Fibroblast of the conjunctiva (primary cell): ENCODE measurements around the gene ATP5PB.

ENCODE experiments used
- DNase-seq: peaks from one replicate; pipeline ENCODE4 v3.0.0-alpha.2; 2010; ENCODE audit warnings: low read depth

ATP5PB gene

DNA sequence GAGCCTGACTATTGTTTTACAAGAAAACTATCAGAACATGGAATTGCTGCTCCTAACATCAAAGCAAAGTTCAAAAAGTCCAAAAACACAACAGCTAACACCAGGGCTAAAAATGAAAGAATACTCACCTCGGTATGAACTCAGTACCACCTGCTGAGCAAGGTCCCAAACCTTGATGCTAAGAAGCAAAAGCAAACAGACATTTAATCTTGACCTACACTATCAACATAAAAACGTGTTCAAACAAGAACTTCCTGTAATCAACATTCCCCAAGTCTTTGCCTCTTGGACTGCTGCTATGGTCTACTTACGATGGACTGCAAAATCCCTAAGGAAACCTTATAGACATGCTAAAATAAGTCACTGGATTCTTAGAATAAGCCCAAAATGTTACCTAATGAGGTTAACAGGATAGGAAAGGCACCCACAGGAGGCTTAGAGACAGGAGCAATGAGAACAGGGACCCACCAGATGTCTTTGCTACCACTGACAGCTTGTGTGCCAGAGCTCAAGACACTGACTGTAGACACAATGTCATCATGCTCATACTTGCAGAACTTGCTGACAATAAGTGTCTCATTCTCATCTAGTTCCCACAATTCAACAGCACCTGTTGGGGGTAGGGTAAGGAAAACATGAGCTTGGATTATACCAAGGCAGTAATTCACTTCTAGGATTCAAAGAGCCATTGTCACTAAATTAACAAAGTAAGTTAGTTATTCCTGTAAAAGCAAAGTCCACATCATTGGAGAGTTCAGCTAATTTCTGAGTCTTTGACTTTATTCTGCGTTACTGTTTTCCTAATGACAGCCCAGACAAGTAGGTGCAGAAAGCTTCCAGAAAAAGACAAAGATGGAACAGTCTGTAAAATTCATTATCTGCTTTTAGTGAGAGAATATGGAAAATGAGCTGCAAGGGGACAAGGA is 2.0 kb upstream of the ATP5PB start:
- DNase-seq = no peak

- no peak for DNase-seq
Measured at GRCh38 chr1:111448482-111448917, 764 bp upstream of the ATP5PB start.

DNA sequence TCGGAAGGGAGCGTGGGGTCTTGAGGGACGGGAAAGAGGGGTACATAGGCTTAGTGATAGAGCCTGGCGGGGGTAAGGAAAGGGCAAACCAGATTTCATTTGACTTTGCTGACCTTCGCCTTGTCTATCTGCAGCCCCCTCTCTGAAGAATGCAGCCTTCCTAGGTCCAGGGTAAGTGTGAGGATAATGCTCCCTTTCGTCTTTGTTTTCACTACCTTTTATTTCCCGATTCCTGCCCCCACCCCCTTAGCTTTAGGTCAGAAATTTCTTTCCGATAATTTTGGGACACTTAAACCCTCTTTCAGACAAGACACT is 396 bp downstream of the ATP5PB start:
- no peak for DNase-seq

- DNase-seq = no peak
Measured at GRCh38 chr1:111450185-111450584, 921 bp downstream of the ATP5PB start.

DNA sequence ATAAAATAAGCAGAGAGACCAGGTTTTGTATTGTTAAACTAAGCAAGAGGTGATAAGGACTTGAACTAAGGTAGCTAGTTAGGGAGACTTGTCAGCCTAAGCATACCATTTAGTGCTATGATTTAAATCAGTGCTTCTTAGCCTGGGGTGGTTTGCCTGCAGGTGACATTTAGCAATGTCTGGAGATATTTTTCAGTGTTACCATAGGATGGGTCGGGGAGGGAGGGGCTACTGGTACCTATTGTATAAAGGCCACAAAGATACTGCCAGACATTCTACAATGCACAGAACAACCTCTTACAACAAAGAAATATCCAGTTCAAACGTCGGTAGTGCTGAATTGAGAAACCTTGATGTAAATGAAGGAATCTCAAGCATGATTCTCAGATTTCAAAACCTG is 3.3 kb downstream of the ATP5PB start:
- no peak for DNase-seq

DNA sequence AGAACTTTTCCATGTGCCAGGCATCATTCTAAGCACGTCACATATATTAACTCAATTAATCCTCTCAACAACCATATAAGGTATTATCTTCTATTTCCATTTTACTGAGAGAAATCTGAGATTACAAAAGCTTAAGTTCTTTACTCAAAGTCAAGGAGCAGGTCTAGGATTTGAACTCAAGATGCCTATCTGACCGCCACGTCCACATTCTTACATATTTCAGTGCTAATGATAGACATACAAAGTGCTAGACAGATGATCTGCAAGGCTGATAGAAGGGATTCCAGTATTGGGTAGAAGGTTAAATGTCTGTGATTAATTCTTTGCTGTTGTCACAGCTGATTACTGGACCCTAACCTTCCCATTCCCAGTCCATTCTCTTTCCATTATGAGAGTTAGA is 4.4 kb downstream of the ATP5PB start:
- DNase-seq = no peak

DNA sequence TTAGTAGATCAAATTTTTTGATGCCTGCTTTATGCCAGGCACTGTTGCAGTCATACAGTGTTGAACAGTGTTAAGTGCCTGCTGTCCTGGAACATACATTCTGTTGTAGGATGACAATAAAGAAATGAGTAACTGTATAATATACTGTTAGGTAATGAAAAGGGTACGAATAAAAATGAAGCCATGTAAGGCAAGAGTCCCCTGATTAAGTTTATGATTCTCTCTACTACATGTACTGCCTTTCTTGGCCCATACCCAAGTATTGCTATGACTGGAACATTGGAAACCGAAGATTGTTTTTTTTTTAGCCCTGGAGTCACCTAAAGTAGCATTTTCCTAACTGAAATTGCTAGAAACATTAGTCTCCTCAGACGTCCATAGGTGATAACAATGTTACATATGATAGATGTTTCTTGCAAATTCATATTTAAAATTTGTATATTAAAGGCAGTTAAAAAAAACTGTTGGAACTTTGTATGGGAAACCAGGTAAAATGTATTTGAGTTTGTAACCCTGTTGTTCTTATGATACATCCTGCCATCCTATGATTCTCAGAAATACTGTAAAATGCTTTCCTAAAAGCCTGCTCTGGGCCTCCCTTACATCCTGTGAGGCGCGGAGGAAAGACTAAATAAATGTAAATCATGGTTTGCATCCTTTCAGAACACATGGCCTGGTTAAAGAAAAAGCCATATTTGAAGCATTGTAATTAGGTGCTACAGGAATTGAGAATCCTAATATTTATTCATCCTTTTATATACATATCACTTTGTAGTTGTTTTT is 5.8 kb downstream of the ATP5PB start:
- no peak for DNase-seq

GRCh38 chr1:111455642-111456031 is 6.4 kb downstream of the ATP5PB start:
- no peak for DNase-seq

DNA sequence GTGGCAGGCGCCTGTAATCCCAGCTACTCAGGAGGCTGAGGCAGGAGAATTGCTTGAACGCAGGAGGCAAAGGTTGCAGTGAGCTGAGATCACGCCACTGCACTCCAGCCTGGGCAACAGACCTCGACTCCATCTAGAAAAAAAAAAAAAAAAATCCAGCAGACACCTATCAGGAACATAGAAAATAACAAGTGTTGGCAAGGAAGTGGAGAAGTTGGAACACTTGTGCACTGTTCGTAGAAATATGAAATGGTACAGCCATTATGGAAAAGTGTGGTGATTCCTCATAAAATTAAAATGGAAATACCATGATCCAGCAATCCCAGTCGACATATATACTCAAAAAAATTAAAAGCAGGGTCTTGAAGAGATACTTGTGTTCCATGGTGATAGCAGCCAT is 12.5 kb downstream of the ATP5PB start:
- no peak for DNase-seq

GRCh38 chr1:111462370-111463028 is 13.2 kb downstream of the ATP5PB start:
- no peak for DNase-seq

GRCh38 chr1:111463029-111463683 is 13.9 kb downstream of the ATP5PB start:
- DNase-seq = no peak

DNA sequence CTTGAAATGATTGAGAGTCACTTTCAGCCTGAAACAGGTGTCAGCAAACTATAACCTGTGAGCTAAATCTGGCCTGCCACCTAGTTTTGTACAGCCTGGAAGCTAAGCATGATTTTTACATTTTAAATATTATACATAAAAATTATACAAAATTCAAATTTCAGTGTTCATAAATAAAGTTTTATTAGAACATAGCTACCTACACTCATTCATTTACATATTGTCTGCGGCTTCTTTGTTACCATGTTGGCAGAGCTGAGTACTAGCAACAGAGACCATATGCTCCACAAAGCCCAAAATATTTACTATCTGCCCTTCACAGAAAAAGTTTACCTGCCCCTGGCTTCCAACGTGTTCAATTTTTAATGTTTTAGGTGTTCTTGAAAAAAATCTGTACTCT is 16.5 kb downstream of the ATP5PB start:
- DNase-seq = no peak

GRCh38 chr1:111466480-111466879 is 17.2 kb downstream of the ATP5PB start:
- DNase-seq = no peak

- DNase-seq = no peak
Measured at GRCh38 chr1:111467865-111468716, 18.8 kb downstream of the ATP5PB start.

- no peak for DNase-seq
Measured at GRCh38 chr1:111468717-111469100, 19.4 kb downstream of the ATP5PB start.

DNA sequence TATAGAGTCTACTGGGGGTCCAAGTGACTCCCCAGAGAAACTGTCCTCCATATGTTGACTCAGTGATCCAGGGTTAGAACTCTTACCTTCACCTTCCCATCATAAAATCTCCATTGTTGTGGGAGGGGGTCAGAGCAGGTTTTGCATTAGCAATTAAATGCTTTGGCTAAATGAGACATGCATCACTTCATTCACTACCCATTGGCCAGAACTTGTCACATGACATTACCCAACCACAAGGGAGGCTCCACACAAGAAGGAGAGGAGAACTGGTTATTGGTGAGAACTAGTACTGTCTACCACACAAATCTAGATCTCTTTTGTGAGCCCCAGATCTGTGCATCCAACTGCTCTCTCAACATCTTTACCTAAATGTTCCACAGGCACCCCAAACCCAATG is 20.3 kb downstream of the ATP5PB start:
- DNase-seq = no peak

GRCh38 chr1:111470596-111470995 is 21.3 kb downstream of the ATP5PB start:
- DNase-seq = no peak

- no peak for DNase-seq
Measured at GRCh38 chr1:111471012-111471411, 21.7 kb downstream of the ATP5PB start.

GRCh38 chr1:111471538-111471937 is 22.3 kb downstream of the ATP5PB start:
- no peak for DNase-seq

- DNase-seq = no peak
Measured at GRCh38 chr1:111474106-111474505, 24.8 kb downstream of the ATP5PB start.

DNA sequence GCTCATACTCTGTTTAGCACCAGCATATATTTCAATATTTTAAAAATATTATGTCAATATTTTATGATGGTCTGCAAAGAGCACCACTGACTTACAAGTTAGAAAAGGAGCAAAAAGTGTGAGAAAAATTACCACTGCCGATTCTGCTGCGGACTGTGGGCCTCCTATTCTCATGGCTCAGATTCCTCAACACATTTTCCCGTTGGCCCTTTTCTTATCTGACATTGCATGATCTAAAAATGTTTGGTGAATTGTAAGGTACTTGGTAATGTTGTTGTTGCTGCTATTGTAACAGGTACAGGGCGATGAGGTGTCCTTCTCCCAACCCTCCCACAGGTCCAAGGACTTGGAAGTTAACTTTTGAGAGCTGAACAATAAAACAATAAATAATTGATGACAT is 25.3 kb downstream of the ATP5PB start:
- DNase-seq = no peak
